GM04504 (cell line): ENCODE results near the gene BTAF1.
A peak's percentile ranks its signal among the peaks of the same experiment; 100 is the strongest.

Source experiments
- DNase-seq: peaks from one replicate; pipeline ENCODE4 v3.0.0-alpha.2; 2012; ENCODE audit warnings: low read depth

The BTAF1 gene

DNA sequence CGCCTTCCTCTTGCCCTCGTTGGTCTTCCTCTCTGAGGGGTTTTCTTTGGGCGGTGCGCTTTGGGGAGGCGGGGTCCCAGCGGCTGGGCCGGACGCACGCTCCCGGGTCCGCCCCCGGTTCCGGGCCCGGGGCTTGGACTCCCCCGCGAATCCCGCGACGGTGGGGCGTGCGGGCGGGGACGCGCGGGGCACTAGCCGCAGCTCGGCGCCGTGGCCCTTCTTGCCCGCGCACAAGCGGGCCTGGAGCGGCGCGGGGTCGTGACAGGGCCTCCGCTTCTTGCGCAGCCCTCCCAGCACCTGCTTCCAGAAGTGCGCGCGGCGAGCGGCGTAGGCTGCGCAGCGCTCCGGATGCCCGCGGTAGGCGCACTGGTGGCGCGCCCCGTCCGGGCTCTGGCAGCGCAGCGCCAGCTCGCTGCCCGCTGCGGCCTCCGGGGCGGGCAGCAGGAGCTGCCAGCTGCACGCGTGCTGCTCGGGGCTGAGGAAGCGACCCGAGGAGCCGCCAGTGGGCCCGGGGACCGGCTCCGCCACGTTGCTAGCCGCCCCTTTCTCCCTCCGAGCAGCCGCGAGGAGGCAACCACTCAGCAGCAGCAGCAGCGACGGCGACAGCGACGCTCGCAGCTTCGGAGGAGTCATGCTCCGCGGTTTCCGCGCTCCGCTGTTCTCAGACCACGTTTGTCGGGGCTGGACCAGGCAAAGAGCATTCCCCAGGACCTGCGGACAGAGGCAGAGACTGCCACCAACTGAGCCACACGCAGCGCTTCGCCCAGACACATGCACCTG lies 15.0 kb upstream of the BTAF1 start:
- peak; percentile 34 for DNase-seq

DNA sequence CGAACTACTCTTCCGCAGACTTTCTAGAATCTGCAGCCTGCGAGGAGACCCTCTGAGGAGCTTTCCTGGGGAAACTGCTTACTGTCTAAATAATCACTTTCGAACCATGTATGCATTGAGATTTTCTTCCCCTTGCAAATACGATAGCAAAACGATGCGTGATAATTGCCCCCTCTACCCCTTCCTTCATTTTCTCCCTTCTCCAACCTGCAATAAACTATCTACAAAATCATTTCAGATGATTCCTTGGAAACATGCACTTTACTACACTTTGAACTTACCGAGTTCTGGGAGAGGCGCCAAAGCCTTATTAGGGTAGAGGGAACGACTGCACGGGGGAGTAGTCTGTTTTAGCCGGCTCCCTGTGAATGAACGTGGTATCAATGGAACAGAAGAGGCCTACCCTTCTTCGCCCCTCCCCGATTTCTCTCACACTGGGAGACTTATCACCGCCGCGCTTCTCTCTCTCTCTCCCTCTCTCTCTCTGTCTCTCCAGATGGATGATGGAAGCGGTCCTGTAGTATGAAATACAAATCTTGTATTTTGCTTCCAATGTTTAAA lies 14.4 kb upstream of the BTAF1 start, which contains the start of gene FGFBP3:
Gene FGFBP3 (minus strand): TSS at position 370 of the 561 bp plus-strand sequence. CDS start 517 bp downstream, outside the sequence.
- no peak for DNase-seq

DNA sequence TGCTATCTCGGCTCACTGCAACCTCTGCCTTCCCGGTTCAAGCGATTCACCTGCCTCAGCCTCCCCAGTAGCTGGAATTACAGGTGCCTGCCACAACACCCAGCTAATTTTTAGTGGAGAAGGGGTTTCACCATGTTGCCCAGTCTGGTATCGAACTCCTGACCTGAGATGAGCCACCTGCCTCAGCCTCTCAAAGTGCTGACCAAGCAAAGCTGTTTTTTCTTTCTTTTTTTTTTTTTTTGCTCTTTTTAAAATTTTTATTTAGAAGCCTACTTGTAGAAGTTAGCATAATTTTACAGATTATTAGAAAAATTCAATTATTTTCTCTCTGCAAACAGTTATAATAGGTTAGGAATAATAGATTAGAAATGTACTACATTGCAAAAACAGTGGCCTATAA lies 13.1 kb upstream of the BTAF1 start:
- no peak for DNase-seq

DNA sequence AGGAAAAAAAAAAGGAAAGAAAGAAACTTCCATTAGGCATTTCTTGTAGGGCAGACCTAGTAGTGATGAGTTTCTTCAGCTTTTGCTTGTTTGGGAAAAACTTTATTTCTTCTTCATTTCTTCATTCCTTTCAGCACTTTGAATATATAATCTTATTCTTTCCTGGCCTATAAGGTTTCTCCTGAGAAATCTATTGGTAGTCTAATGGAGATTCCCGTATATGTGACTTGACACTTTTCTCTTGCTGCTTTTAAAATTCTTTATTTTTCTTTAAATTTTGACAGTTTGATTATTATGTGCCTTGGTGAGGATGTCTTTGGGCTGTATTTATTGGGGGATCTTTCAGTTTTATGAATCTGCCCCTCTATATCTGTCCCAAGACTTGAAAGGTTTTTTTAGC lies 3.9 kb upstream of the BTAF1 start:
- no peak for DNase-seq

DNA sequence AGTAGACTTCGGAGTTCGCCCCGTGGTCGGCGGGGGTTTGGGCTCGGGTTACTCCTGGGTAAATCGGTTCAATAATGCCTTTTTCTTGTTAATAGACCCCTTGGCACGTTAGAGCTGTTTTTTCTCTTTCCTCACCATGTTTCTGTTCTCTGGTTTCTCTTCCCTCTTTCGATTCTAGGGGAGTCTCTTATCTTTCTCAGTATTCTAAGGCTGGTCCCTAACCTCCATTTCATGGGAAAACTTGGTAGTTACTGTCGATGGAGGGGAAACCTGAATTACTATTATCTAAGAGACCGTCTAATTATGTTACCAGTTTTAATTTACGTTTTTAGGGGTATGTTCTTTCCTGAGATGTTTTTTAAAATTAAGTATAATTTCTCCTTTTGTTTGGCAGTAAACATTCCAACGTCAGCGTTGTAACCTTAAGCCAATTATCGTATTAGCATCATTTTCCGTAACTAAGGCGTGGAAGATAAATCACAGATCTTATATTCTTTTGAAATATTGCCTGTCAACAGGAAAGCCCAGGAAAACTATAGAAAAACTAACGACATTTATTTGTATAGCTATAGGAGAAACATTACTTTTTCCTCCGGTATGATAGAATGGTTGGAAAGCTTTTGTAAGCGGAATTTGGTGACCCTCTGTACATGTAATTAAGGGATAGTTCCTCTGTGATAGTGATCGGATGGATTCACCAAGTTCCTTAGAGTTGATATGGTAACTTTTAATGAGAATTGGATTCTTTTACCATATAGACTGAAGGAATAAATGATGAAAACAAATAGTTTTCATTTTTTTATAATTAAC lies 847 bp downstream of the BTAF1 start:
- no peak for DNase-seq

DNA sequence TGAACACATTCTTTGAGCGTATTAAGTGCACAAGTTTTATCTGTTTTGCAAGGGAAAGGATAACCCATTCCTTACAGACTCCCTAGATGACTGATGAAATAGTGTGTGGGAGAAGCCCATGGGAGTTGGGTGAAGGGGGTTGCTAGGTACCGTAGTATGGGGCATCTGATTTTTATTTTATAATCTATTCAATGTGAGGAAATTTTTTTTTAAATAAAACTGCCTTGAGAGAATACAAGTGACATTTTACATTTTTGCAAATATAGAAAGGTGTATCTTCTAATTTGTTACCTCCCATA lies 1.4 kb downstream of the BTAF1 start:
- DNase-seq = no peak

DNA sequence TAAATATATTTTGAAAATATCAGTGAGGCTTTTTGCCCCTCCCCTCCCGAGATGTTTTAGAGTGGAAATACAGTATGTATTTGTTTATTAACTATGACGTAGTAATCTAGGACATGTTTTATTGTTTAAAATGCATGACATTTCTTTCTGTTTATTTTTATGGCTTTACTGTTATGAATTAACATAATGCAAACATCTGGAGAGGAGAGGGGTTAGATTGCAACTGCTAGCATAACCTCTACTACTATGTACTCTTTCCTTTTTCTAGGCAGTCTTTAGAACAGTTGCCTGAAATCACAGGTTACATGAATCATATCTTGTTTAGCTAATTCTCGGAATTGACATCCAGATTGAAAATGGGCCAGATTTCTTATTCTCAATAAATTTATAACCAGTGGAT lies 7.4 kb downstream of the BTAF1 start:
- no peak for DNase-seq

DNA sequence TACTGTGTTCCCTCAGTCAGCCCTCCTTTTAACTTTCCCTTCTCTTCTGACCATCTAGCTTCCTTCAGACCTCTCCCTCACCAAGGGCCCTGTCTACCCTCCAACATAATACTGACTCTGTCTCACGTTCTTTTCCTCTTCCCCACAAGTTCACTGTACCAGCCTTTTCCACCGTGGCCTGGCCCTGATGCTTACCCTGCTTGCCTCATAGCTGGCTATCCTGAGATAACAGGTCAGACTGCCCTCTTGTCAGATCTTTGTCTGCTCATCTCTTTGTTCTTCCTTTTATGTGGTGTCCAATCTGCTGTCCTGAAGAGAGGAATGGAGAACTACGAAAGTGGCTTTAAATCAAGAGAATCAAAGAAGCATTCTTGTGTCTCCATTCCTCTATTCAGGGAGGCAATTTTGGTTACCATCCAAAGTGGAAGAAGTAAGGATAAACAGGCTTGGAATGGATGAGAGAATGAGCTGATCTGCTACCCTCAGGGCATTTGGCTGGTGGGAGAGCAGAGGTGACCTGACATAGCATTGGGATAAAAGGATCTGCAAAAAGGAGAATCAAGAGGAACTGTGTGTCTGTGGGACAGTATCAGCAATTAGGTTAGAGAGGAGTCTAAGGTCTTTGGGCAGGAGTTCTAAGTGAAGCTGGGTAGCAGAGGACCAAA lies 8.1 kb downstream of the BTAF1 start:
- no peak for DNase-seq

DNA sequence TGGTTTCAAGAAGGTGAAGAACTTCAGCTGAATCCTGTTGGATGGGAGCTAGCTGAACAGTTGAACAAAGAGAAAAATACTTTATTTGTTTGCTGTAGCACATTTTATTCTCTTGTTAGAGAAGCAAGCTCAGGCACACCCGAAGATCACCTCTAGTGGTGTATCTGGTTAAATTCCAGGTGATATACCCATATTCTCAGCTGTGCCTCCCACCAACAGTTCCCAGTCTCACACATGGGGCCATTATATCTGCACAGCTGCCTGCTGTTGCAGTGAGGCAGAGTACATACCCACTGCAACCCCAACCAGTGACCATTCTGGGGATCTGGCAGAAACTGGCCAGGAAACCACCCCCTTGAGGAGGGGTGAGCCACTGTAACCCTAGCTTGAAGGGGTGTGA lies 9.2 kb downstream of the BTAF1 start:
- no peak for DNase-seq

DNA sequence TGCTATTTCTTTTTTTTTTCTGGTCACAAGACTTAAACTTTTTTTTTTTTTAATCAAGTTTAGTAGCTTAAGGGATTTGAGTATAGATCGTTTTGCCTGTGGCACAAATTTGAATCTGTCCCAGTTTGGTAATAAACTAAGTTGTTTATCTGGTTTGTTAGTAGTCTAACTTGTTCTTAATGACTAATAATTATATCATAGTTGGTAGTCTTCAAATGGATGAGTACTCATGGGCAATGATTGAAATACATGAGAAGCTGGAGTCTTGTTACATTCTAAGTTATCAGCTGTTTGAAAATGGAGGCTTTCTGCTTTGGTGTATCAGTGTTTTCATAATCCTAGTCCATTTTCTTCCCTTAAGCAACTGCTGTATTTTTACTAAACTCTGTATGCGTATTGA lies 12.3 kb downstream of the BTAF1 start:
- no peak for DNase-seq

DNA sequence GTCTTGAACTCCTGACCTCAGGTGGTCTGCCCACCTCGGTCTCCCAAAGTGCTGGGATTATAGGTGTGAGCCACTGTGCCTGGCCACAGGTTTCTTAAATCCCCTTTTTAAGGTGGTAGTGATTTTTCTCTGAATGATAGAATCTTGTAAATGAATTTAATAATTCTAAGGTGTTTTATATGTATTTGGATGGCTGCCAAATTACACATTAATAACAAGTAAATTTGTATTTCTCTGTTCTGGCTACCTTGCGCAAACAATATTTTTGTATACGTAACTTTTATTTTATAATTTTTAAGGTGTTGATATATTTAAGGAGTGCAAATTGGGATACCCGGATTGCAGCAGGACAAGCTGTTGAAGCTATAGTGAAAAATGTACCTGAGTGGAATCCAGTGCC lies 16.1 kb downstream of the BTAF1 start:
- DNase-seq = no peak

DNA sequence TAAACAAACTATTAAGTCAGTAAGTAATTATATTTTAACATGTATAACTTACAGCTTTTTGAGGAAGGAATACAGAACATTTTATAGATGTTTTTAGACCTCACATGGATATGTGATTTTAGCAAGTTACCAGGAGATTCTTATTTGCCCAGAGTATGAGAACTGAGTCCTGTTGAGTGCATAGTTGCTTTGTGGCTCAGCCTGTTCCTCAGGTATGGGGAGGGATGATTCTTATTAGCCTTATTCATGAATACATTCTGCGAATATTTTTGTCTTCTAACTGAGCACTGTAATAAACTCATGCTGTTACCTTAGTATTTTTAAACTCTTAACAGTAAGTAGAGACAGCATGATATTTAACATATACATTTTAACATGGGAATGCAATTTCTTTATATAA lies 17.9 kb downstream of the BTAF1 start:
- no peak for DNase-seq

DNA sequence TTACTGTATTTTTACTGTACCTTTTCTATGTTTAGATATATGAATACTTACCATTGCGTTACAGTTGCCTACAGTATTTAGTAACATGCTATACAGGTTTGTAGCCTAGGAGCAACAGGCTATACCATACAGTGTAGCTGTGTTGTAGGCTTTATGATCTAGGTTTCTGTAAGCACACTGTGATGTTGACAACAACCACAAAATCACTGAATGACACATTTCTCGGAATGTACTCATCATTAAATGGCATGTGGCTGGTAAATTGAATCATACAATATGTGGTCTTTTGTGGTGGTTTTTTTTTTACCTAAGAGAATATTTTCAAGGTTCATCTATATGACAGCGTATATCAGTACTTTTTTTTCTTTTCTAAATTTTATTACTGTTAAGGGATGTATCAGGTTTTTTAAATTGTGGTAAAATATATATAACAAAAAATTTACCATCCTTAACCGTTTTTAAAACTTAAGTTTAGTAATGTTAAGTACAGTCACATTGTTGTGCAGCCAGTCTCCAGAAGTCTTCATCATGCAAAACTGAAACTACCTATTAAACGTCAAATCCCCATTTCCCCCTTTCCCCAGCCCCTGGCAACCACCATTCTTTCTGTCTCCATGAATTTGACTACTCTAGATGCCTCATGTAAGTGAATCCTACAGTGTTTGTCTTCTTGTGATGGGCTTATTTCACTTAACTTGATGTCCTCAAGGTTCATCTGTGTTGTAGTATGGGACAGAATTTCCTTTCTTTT lies 21.5 kb downstream of the BTAF1 start:
- peak; percentile 26 for DNase-seq

DNA sequence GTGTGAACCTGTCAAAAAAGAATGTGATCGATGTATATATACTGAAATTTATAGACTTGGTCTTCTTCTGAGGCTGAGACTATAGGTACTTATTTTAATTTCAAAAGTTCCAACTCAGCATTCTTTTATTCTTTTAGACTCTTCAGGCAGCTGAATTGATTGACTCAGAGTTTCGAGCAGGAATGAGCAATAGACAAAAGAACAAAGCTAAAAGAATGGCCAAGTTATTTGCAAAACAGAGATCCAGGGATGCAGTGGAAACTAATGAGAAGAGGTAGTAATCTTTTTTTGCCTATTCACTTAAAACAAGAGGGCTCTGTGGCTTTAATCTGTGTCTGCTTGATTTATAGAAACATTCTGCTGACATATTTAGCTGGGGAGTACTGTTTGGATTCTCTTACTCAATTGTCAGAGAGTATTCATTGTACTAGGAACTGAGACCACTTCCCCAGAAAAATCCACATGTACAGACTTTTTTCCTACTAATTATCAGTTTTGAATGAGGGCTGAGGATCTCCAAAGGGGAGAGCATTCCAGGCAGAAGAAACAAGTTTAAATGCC lies 30.1 kb downstream of the BTAF1 start:
- no peak for DNase-seq

DNA sequence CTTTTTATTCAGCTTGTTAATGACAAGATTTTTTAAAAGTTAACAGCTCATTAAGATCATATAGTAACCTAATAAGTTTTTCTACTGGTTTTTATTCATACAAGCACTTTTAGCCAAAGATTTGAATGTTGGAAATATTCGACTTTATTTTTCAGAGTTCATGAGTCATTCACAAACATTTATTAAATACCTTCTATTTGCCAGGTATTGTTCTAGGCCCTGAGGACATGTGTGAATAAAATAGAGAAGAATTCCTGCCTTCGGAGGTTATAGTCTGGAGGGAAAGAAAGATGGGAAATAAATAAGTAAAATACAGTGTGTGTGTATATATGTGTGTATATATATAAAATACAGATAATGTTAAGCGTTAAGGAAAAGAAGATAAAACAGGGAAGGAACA lies 31.5 kb downstream of the BTAF1 start:
- no peak for DNase-seq

DNA sequence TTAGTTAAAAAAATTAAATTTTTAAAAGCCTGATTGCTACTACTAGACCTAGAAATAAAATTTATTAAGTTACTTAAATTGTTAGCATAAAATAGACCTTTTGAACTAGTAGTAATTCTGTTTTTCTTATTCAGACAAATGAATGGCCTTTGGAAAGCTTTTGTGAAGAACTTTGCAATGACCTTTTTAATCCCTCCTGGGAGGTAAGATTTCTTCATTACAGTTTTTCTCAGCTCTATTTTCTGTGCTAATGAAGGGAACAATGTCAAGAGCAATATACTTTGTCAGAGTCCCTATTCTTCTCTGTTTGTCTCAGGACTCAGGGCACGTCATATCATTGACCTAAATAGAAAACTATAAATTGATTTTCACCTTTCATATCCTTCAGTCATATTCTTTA lies 33.5 kb downstream of the BTAF1 start:
- no peak for DNase-seq

DNA sequence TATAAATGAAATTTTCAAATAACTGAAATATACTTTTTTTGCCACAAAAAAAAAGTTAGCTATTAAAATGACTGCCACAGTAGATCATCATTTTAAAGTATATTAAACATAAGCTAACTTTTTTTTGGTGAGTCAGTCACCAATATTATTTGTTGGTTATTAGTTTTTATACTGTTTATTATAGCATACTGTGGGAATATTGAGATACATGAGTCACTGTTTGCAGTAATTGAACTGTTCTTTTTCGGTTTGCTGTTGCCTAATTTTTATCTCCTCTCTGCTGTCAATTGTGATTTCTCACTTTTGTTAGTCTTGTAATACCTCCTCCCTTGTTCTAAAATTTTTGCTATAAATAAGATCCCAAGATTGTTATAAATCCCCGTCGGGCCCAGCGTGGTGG lies 45.7 kb downstream of the BTAF1 start:
- no peak for DNase-seq

DNA sequence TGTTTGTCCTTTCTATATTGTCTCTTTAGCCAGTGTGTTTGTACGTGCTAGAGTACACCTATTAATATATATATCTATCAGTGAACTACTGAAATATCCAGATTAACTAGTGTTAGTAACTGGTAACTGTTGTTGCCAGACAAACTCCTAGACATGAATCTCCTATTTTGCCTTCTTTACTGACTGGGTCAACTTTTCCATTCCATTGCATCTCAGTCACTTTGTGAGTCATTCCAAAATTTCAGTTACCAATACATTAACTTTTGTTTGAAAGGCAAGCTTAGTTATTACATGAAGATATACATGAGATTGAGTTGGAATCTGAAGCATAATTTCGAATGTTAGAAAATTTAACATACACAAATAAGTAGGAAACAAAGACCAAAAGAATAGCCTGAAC lies 51.4 kb downstream of the BTAF1 start:
- peak; percentile 13 for DNase-seq

DNA sequence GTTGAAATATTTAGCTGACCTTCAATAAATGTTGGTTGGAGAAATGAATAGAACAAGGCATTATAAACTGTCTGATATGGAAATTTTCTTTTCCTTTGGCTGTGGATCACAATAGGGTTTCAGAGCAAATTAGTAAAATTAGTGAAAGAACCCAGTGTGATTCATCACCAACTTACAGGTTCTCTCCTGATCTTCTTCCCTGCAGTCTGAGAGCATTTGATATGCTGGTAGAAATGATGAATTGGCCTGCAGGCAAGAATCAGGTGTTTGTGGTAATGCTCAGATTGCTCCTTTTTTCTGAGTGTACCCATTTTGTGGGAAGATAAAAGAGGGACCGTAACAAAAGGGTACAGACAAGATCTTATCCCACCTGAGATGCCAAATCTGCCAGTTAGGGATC lies 51.9 kb downstream of the BTAF1 start:
- no peak for DNase-seq

DNA sequence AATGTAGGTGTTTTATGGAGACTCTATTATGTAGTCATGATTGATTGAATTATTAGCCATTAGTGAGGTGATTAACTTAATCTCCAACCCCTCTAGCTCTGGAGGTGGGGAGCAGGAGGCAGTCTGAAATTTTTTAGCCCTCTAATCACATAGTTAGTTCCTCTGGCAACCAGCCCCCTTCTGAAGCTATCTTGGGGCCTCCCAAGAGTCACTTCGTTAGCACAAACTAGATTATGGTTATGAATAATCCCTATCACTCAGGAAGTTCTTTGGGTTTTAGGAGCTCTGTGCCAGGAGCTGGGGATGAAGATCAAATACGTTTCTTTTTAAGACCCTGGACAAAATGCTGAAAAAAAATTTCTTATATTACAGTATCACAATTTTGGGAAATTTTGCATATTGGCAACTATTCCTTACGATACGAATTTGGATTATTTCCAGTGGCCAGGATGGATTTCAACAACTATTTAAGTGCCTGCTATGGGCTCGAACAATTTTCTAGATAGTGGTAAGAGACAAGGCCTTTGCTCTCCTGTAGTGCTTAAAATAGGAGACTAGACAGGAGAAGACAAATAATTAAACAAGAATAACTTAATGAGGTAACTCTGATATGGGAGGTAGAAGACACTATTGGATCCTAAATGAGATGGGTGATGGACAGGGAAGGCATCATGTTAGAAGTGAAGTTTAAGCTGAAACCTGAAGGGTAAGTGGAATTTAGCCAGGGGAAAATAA lies 52.9 kb downstream of the BTAF1 start:
- no peak for DNase-seq

DNA sequence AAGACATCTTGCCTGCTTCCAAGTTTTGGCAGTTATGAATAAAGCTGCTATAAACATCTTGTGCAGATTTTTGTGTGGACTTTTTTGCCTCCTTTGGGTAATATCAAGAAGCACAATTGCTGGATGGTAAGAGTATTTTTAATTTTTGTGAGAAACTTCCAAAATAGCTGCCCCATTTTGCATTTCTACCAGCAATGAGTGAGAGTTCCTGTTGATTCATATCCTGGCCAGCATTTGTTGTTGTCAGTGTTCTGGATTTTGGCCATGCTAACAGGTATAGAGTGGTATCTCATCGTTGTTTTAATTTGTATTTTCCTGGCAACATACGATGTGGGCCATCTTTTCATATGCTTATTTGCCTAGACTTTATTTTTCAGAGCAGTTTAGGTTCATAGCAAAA lies 53.9 kb downstream of the BTAF1 start:
- DNase-seq = no peak
